RWPE2 (cell line): ENCODE measurements around the gene LIN37.
A peak's percentile ranks its signal among the peaks of the same experiment; 100 is the strongest.

ENCODE experiments used
- ATAC-seq: fragments of 200-7000 bp; cut with Tn5 transposase; 3 replicates; pipeline ENCODE4 v1.9.1; 2021; ENCODE audit warnings: low read depth
- DNase-seq: peaks from one replicate; pipeline ENCODE4 v3.0.0-alpha.2; 2020; ENCODE audit warnings: low spot score
- H3K27ac ChIP-seq: fragments of 450-650 bp; 2 replicates; pipeline ENCODE4 v1.5.1; 2017; ENCODE audit warnings: mild to moderate bottlenecking; ENCODE audit not compliant: poor library complexity, severe bottlenecking
- H3K27me3 ChIP-seq: fragments of 250-450 bp; sonication (Bioruptor Pico); 2 replicates; pipeline ENCODE4 v1.5.1; 2021; ENCODE audit warnings: mild to moderate bottlenecking, moderate library complexity; ENCODE audit not compliant: insufficient read depth, poor library complexity, severe bottlenecking
- H3K36me3 ChIP-seq: fragments of 250-450 bp; sonication (Bioruptor Pico); 2 replicates; pipeline ENCODE4 v1.5.1; 2020; ENCODE audit warnings: low read depth, mild to moderate bottlenecking, moderate library complexity
- H3K4me1 ChIP-seq: fragments of 250-450 bp; sonication (Bioruptor Pico); 2 replicates; pipeline ENCODE4 v1.5.1; 2021; ENCODE audit warnings: mild to moderate bottlenecking, moderate library complexity; ENCODE audit not compliant: insufficient read depth, poor library complexity, severe bottlenecking
- H3K4me3 ChIP-seq: fragments of 250-450 bp; sonication (Bioruptor Pico); 2 replicates; pipeline ENCODE4 v1.5.1; 2021; ENCODE audit warnings: mild to moderate bottlenecking, moderate library complexity; ENCODE audit not compliant: severe bottlenecking
- H3K9me3 ChIP-seq: fragments of 250-450 bp; sonication (Bioruptor Pico); 2 replicates; pipeline ENCODE4 v1.5.1; 2021; ENCODE audit warnings: mild to moderate bottlenecking, moderate library complexity; ENCODE audit not compliant: severe bottlenecking
- TF ChIP-seq, protein P1 (sequence below): fragments of 450-650 bp; IDR thresholded peaks from one replicate; pipeline ENCODE4 v1.5.1; 2017; ENCODE audit warnings: mild to moderate bottlenecking, moderate library complexity; ENCODE audit not compliant: poor library complexity, severe bottlenecking

Gene LIN37

DNA sequence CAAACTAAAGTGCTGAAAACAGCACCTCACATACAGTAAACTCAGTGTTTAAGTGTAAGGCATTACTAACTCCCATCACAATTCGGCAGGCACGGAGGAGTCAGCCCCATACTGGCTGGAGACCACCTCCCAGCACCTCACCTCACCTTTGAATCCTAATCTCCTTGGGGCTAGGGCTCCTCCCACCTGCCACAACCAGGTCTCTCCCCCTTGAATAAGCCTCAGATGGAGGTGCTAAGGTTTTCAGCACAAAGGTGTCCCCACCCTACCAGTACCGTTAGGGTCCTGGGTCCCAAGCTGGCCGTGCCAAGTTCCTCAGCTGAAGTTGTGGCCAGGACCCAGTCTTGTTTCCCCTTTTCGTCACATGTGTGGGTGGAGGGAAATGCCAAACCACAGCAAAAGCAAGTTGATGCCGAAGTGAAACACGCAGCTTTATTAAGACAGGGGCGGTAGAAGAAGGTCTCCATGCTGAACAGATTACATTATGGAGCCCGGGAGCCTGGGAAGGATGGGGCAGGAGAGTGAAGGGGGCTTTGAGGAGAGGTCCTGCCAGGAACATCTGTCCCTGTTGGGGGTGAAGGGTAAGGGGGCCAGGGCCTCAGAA is 6.2 kb upstream of the LIN37 start, which contains the start of gene IGFLR1:
IGFLR1 (minus strand) TSS at position 332 of the 604 bp plus-strand sequence. CDS start 1,272 bp downstream, outside the sequence.
- H3K27me3 ChIP-seq: no peaks in the 10 kb centered on the region
- TF ChIP-seq, protein P1, sequence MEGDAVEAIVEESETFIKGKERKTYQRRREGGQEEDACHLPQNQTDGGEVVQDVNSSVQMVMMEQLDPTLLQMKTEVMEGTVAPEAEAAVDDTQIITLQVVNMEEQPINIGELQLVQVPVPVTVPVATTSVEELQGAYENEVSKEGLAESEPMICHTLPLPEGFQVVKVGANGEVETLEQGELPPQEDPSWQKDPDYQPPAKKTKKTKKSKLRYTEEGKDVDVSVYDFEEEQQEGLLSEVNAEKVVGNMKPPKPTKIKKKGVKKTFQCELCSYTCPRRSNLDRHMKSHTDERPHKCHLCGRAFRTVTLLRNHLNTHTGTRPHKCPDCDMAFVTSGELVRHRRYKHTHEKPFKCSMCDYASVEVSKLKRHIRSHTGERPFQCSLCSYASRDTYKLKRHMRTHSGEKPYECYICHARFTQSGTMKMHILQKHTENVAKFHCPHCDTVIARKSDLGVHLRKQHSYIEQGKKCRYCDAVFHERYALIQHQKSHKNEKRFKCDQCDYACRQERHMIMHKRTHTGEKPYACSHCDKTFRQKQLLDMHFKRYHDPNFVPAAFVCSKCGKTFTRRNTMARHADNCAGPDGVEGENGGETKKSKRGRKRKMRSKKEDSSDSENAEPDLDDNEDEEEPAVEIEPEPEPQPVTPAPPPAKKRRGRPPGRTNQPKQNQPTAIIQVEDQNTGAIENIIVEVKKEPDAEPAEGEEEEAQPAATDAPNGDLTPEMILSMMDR: no peak
- H3K4me3 ChIP-seq: no peak within 1 kb of the TSS
- no peaks in the 10 kb centered on the region for H3K4me1 ChIP-seq
- DNase-seq: no peak
- no peaks in the 10 kb centered on the region for H3K9me3 ChIP-seq
- no peak for ATAC-seq
- H3K27ac ChIP-seq: no peak within 1 kb of the TSS
- peaks cover 17% of the 10 kb centered on the region for H3K36me3 ChIP-seq

DNA sequence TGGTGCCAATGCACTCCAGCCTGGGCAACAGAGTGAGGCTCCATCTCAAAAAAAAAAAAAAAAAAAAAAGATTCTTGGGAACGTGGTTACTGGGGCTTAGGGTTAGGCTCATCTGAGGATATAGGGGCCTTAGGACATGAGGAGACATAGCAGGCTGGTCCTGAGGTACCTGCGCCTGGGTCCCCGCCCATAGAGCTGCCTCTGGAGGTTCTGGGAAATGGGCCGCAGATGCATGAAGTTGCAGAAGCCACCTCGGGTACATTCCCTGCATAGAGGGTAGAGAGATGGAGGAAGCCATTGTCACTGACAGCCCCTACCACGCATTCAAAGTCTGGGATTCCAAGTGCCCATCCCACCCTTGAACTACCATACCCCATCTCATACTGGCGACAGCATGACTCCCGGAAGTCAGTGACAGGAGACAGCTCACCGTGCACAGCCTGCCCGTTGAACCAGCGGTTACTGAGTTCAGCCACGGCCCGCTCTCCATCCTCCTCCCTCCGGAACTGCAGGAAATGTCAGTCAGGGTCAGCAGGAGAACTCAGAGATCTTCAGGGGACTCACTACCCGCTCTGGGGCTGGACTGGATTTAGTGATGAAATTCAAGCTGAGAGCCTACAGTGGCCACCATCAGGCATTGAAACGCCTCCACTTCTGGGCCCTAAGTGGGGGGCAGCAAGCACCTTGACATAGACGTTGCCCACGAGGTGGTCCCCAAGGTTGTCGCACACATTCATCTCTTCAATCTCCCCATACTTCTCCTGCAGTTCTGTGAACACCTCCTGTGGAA is 4.5 kb upstream of the LIN37 start:
- H3K4me1 ChIP-seq: no peaks in the 10 kb centered on the region
- no peaks in the 10 kb centered on the region for H3K27me3 ChIP-seq
- H3K36me3 ChIP-seq: peaks cover 4% of the 10 kb centered on the region
- ATAC-seq: no peak
- DNase-seq: no peak
- H3K4me3 ChIP-seq: no peak overlapping the region
- H3K9me3 ChIP-seq: no peaks in the 10 kb centered on the region
- TF ChIP-seq, protein P1: no peak
- no peak overlapping the region for H3K27ac ChIP-seq

DNA sequence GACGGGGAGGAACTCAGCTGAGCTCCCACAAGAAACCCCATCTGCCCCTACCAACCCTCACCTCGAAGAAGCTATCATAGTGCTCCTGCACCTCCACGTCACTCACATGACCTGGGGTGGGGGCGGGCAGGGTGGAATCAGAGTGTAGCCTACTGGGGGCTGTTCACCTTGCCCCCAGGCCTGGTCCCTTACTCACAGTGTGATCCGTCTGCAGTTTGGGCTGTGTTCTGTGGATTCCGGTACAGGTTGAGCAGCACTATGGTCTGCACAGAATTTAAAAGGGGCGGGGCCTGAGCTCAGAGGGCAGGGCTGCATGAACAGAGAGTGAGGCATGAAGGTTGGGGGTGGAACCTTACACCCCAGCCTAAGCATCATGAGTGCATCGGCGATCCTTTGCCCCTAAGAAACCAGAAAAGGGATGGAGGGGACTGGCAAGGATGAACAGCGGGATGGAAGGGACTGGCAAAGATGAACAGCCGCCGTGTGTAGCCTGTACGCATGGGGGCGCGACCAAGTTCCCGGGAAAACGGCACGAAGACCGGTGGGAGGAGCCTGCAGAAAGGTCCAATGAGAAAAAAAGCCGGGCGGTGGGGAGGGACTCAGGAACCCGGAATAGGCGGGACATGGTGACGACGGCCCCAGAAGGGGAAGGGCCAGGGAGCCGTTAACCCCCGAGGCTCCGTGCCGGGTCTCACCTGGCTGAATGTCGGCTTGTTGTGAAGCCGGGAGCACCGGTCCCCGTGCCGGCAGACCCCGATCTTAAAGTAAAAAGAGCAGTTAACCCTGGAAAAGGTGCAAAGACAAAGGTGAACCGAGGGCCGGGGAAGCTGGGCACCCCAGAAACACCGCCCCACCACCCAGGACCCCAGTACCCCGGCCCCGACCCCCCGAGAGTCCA is 3.7 kb upstream of the LIN37 start:
- peak overlapping the region; percentile 82 for H3K27ac ChIP-seq
- no peaks in the 10 kb centered on the region for H3K4me1 ChIP-seq
- TF ChIP-seq, protein P1: peak; percentile 35
- peak; percentile 51 for ATAC-seq
- no peaks in the 10 kb centered on the region for H3K27me3 ChIP-seq
- DNase-seq: peak; percentile 96
- no peaks in the 10 kb centered on the region for H3K36me3 ChIP-seq
- H3K9me3 ChIP-seq: no peaks in the 10 kb centered on the region
- H3K4me3 ChIP-seq: peak overlapping the region; percentile 70

DNA sequence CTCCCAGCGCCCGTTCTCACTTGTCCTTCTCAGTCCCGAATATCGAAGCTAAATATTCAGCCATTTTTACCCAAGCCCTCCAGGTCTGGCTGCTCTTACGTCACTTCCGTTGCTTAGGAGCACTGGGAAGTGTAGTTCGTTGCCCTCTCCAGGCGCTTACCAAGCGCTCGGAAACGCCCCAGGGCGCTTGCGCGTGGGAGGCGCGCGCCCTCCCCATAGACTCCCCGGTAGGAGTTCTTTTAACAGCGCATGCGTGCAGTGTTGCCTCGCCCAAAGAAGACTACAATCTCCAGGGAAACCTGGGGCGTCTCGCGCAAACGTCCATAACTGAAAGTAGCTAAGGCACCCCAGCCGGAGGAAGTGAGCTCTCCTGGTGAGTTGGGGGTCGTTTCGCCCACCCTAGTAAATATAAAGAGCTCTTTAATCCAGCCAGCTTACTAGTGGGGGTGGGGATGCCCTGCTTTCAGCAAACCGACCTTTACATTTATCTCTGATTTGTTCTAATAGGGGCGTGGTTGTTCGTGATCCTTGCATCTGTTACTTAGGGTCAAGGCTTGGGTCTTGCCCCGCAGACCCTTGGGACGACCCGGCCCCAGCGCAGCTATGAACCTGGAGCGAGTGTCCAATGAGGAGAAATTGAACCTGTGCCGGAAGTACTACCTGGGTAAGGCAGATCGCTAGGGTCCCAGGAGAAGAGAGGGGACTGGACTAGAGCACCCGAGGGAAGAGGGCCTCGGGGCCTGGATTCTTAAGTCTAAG is 2.9 kb upstream of the LIN37 start, which contains the start of the genes PSENEN and U2AF1L4:
PSENEN (plus strand) TSS at position 324 of the 759 bp plus-strand sequence; CDS start at position 604, 280 bp downstream.
U2AF1L4 (minus strand) TSS at position 91 of the 759 bp plus-strand sequence; CDS start at position 64, 27 bp downstream.
- DNase-seq: peak; percentile 95
- Histone ChIP-seq H3K27me3 (no peaks in the 10 kb centered on the region), H3K36me3 (no peaks in the 10 kb centered on the region), H3K9me3 (no peaks in the 10 kb centered on the region), H3K27ac (peak within 1 kb of the TSS; percentile 82), H3K4me1 (no peaks in the 10 kb centered on the region), H3K4me3 (peak within 1 kb of the TSS; percentile 70)
- peak; percentile 52 for ATAC-seq
- TF ChIP-seq, protein P1: no peak
